ENCODE measurements around the gene SMIM44. TPM values are rescaled to one million over a fixed set of nuclear protein-coding genes. Genes with fewer than 3 reads are reported as not detected.
"Not testable (repeated sequence)": the region's sequence is repeated elsewhere in the genome, so short reads cannot be mapped to it uniquely, and the experiment has no call there.

The SMIM44 gene
- total RNA-seq, 4 donors from 2014 or later: not detected

DNA sequence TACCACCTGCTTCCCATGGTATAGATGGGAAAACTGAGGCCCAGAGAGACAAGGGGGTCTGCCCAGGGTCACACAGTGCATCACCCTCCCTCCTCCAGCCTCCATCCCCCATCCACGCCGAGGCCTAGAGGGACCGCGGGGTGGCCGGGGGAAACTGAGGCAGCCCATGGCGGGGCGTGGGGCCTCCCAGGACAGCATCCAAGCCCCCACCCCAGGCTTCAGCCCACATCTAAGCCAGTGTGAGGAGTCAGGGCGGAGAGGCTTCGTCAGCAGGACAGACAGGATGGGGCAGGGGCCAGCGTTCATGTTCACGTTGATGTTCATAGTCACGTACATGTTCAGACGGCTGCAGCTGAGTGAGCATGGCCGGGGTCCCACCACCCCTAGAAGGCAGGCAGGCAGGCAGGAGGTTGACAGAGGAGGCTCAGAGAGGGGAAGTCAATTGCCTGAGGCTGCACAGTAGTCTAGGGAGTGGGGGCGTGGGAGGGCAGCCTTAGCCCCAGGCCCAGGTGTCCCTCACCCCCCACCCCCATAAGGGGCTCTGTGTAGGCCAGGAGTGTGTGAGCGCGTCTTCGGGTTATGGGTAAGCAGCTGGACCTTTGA lies 26.2 kb downstream of the SMIM44 start:
- no peaks in the 10 kb centered on the region for H3K9me3 ChIP-seq
- H3K27ac ChIP-seq: peak overlapping the region; percentile 12 to 92 (median 86)
- TF ChIP-seq EP300 (IDR thresholded peaks at IDR 0.05): no peak
- no peak for TF ChIP-seq CTCF (IDR thresholded peaks at IDR 0.05)
- no peak for TF ChIP-seq POLR2AphosphoS5 (IDR thresholded peaks at IDR 0.05)
- no peak for TF ChIP-seq POLR2A (IDR thresholded peaks at IDR 0.05)
- no peak for ATAC-seq
- H3K27me3 ChIP-seq: no peaks in the 10 kb centered on the region
- H3K4me3 ChIP-seq: no peak overlapping the region
- H3K36me3 ChIP-seq: peaks cover 0 to 85% of the 10 kb centered on the region in 2 donors
- 50% methylated on average over 2 of the region's 18 CpGs; no CpG with 5 or more reads in 1 of the 2 donors for WGBS, 2 donors (ENCODE audit: low coverage in 1 of 2)
- peaks cover 0 to 89% (median 30%) of the 10 kb centered on the region in 3 donors for H3K4me1 ChIP-seq

DNA sequence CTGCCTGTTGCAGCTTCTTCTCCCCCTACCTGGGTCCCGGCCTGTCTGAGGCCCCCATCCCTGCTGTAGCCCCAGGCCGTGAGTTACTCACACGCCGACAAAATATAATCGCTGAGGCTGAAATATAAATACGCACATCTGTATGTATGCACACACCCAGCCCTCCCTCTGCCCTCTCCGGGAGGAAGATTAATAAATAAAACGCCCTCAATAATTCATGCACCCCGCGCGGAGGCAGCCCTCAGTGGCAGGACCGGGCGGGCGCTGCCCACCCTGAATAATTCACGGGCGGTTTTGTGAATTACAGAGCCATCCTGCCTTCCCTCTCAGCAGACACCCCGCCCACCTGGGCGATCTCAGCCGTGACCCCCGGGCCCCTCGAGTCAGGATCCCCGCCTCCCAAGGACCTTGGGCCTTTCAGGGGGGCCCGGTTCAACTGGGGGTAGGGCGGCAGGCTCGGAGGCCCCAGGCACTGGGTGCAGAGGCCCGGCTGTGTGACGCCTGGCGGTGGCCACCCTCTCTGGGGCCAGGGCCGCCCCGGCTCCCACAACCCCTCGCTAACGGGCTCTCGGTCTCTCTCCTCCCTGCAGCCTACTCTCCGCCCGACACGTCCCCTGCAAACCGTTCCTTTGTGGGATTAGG lies 27.2 kb downstream of the SMIM44 start:
- Histone ChIP-seq H3K27ac (peak overlapping the region in 3 of 4 donors; percentile 85 to 92 (median 87)), H3K9me3 (no peaks in the 10 kb centered on the region), H3K4me1 (peaks cover 0 to 91% (median 35%) of the 10 kb centered on the region in 3 donors), H3K27me3 (no peaks in the 10 kb centered on the region), H3K4me3 (no peak overlapping the region), H3K36me3 (peaks cover 0 to 84% of the 10 kb centered on the region in 2 donors)
- no CpG with 5 or more reads among the region's 37 CpGs for WGBS, 2 donors (ENCODE audit: low coverage in 1 of 2)
- no peak for TF ChIP-seq POLR2A (IDR thresholded peaks at IDR 0.05)
- no peak for TF ChIP-seq EP300 (IDR thresholded peaks at IDR 0.05)
- TF ChIP-seq POLR2AphosphoS5 (IDR thresholded peaks at IDR 0.05): no peak
- no peak for TF ChIP-seq CTCF (IDR thresholded peaks at IDR 0.05)
- no peak for ATAC-seq

DNA sequence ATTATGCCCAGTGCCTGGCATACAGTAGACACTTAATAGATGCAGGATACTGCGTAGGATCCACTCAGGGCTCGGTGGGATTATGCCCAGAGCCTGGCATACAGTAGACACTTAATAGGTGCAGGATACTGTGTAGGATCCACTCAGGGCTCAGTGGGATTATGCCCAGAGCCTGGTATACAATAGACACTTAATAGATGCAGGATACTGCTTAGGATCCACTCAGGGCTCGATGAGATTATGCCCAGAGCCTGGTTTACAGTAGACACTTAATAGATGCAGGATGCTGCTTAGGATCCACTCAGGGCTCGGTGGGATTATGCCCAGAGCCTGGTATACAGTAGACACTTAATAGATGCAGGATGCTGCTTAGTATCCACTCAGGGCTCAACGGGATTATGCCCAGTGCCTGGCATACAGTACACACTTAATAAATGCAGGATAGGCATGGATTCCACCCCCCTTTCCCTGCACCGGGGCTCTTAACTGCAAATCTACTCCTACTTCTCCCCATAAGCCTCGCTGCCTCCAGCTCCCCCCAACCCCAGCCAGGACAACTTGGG lies 27.8 kb downstream of the SMIM44 start:
- Histone ChIP-seq H3K4me1 (peaks cover 0 to 91% (median 38%) of the 10 kb centered on the region in 3 donors), H3K27ac (peak overlapping the region in 3 of 4 donors; percentile 85 to 92 (median 87)), H3K27me3 (no peaks in the 10 kb centered on the region), H3K36me3 (peaks cover 0 to 84% of the 10 kb centered on the region in 2 donors), H3K4me3 (no peak overlapping the region), H3K9me3 (no peaks in the 10 kb centered on the region)
- ATAC-seq: no peak
- 61 to 79% methylated on average over 3 to 5 of the region's 7 CpGs for WGBS, 2 donors (ENCODE audit: low coverage in 1 of 2)
- TF ChIP-seq POLR2AphosphoS5 (IDR thresholded peaks at IDR 0.05) (no peak), CTCF (IDR thresholded peaks at IDR 0.05) (no peak), EP300 (IDR thresholded peaks at IDR 0.05) (no peak), POLR2A (IDR thresholded peaks at IDR 0.05) (no peak)

DNA sequence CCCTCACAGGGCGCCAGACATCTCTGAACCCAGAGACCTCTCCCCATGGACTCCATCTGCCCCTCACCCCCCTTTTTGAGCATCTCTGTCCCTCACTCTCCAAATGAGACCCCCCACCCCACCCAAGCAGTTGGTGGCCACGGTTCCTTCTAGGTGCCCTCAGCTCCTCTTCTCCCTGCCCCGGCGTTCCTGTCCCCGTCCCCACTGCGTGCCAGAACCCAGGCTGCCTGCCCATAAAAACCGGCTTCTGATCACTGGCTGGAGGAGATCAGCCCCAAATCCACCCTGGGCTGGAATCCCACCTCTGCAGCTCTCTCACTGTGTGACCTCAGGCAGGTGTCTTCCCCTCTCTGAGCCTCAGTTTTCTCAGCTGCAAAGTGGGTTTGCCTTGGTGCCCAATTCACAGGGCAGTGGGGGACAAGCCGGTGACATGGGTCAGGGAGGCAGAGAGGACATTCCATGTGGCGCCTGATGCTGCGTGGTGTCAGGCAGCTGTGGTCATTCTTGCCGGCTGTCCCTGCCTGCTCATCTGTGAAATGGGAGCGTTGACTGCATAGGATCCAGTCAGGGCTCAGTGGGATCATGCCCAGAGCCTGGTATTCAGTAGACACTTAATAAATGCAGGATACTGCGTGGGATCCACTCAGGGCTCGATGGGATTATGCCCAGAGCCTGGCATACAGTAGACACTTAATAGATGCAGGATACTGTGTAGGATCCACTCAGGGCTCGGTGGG lies 28.4 kb downstream of the SMIM44 start:
- ATAC-seq: no peak
- no peak overlapping the region for H3K4me3 ChIP-seq
- H3K36me3 ChIP-seq: peaks cover 0 to 84% of the 10 kb centered on the region in 2 donors
- H3K4me1 ChIP-seq: peaks cover 0 to 86% (median 35%) of the 10 kb centered on the region in 3 donors
- 83 to 100% methylated on average over 2 to 5 of the region's 15 CpGs for WGBS, 2 donors (ENCODE audit: low coverage in 1 of 2)
- H3K27ac ChIP-seq: peak overlapping the region in 3 of 4 donors; percentile 85 to 92 (median 87)
- H3K9me3 ChIP-seq: no peaks in the 10 kb centered on the region
- TF ChIP-seq POLR2AphosphoS5 (IDR thresholded peaks at IDR 0.05): no peak
- H3K27me3 ChIP-seq: no peaks in the 10 kb centered on the region

DNA sequence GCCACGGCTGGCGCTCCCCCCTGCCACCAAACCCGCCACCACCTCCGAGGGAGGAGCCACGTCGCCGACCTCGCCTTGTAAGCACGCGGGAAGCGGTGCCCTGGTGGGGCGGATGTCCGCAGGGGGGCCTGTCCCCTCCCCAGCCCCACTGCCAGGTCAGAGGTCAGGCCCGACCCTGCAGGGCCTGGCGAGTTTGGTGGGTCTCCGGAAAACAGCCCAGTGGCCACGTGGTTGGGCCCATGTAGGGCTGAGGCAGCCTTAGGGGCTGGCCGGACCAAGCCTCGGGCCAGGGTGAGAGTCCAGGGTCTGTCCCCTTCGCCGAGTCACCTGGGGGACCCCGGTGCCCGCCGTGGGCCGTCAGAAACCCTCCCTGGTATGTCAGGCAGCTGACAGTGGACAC lies 29.4 kb downstream of the SMIM44 start:
- Histone ChIP-seq H3K4me1 (peaks cover 0 to 76% (median 27%) of the 10 kb centered on the region in 3 donors), H3K36me3 (peaks cover 0 to 92% of the 10 kb centered on the region in 2 donors), H3K27ac (peak overlapping the region in 3 of 4 donors; percentile 85 to 92 (median 87)), H3K9me3 (no peaks in the 10 kb centered on the region), H3K27me3 (no peaks in the 10 kb centered on the region), H3K4me3 (no peak overlapping the region)
- no peak for ATAC-seq
- WGBS, 2 donors (ENCODE audit: low coverage in 1 of 2): no CpG with 5 or more reads among the region's 25 CpGs
- no peak for TF ChIP-seq EP300 (IDR thresholded peaks at IDR 0.05)
- no peak for TF ChIP-seq POLR2AphosphoS5 (IDR thresholded peaks at IDR 0.05)
- TF ChIP-seq POLR2A (IDR thresholded peaks at IDR 0.05): no peak
- TF ChIP-seq CTCF (IDR thresholded peaks at IDR 0.05): no peak

DNA sequence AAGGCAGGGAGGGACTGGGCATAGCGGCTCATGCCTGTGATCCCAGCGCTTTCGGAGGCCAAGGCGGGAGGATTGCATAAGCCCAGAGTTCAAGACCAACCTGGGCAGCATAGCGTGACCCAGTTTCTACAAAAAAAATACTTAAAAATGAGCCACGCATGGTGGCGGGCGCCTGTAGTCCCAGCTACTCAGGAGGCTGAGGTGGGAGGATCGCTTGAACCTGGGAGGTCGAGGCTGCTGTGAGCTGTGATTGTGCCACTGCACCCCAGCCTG lies 30.4 kb downstream of the SMIM44 start:
- peaks cover 0 to 67% (median 17%) of the 10 kb centered on the region in 3 donors for H3K4me1 ChIP-seq
- peak overlapping the region in 3 of 4 donors; percentile 85 to 92 (median 87) for H3K27ac ChIP-seq

More for the DNA sequence above, 30.4 kb downstream of the SMIM44 start:
- peaks cover 0 to 99% of the 10 kb centered on the region in 2 donors for H3K36me3 ChIP-seq
- H3K9me3 ChIP-seq, ATAC-seq, H3K27me3 ChIP-seq, H3K4me3 ChIP-seq: not testable (repeated sequence)
- WGBS, 2 donors (ENCODE audit: low coverage in 1 of 2): 82 to 97% methylated on average over 5 to 7 of the region's 10 CpGs
